Panc1 (cell line): ENCODE results near the gene EPHA8. TPM values are rescaled to one million over a fixed set of nuclear protein-coding genes. Genes with fewer than 3 reads are reported as not detected.

Source experiments
- ATAC-seq: fragments of 200-7000 bp; cut with Tn5 transposase; 2 replicates; pipeline ENCODE4 v1.9.1; 2020; ENCODE audit warnings: mild to moderate bottlenecking, moderate library complexity
- BruUV-seq: library from RNA; stranded (reverse); fragments of 400-500 nt; replicated peaks from 2 replicates; lab custom pipeline; 2021; lab: Mats Ljungman, UMichigan
- CTCF ChIA-PET: fragments of 300-600 bp; sonication (Branson Sonifier 250); formaldehyde crosslinking; loops from one replicate; lab custom pipeline; 2022; ENCODE audit warnings: antibody characterized with exemption; lab: Charles Lee
- POLR2A ChIA-PET: fragments of 300-600 bp; sonication (Branson Sonifier 250); formaldehyde crosslinking; loops from one replicate; lab custom pipeline; 2022; ENCODE audit warnings: antibody characterized with exemption; lab: Charles Lee
- DNase-seq: peaks from one replicate; pipeline ENCODE4 v3.0.0-alpha.2; 2010; ENCODE audit warnings: low read depth, low spot score
- H3K27ac ChIP-seq: 2 replicates; pipeline ENCODE4 v1.5.1; 2011; ENCODE audit warnings: mild to moderate bottlenecking, low read length, inconsistent platforms
- H3K27me3 ChIP-seq: fragments of 200-500 bp; sonication (Bioruptor generic); 2 replicates; pipeline ENCODE4 v1.6.0; 2014; ENCODE audit warnings: low read length, inconsistent platforms; ENCODE audit not compliant: control insufficient read depth, insufficient read depth
- H3K36me3 ChIP-seq: fragments of 200-500 bp; sonication (Bioruptor generic); 2 replicates; pipeline ENCODE4 v1.5.1; 2014; ENCODE audit warnings: inconsistent platforms, mild to moderate bottlenecking, low read length, moderate library complexity; ENCODE audit not compliant: control insufficient read depth, insufficient read depth
- H3K4me1 ChIP-seq: 2 replicates; pipeline ENCODE4 v1.5.1; 2011; ENCODE audit warnings: inconsistent platforms, mild to moderate bottlenecking, low read length, moderate library complexity; ENCODE audit not compliant: control insufficient read depth, insufficient read depth
- H3K4me3 ChIP-seq, 2 experiments: 2 replicates each; pipeline ENCODE4 v1.5.1; 2011 to 2012; ENCODE audit warnings: low read depth in 2 of 2, low read length in 2 of 2, mild to moderate bottlenecking in 2 of 2, inconsistent platforms in 1 of 2, moderate library complexity in 1 of 2
- H3K9me3 ChIP-seq: fragments of 200-500 bp; sonication (Bioruptor generic); 2 replicates; pipeline ENCODE4 v1.5.1; 2014; ENCODE audit warnings: low read depth, mild to moderate bottlenecking, inconsistent platforms, low read length, moderate library complexity; ENCODE audit not compliant: control insufficient read depth, insufficient read depth
- CTCF ChIP-seq: fragments of 450-650 bp; IDR thresholded peaks from 2 replicates; pipeline ENCODE4 v1.5.1; 2017; ENCODE audit warnings: mild to moderate bottlenecking
- POLR2AphosphoS5 ChIP-seq: IDR thresholded peaks from 2 replicates; pipeline ENCODE4 v1.6.1; 2012; ENCODE audit warnings: mild to moderate bottlenecking, low read depth, low read length, moderate library complexity
- REST ChIP-seq, 2 experiments: IDR thresholded peaks; 2 replicates each; pipeline ENCODE4 v1.6.1; 2011 to 2012; ENCODE audit warnings: low read depth in 2 of 2, control low read depth in 1 of 2, low read length in 1 of 2, mild to moderate bottlenecking in 1 of 2, moderate library complexity in 1 of 2; ENCODE audit not compliant: insufficient read depth in 1 of 2
- SIN3A ChIP-seq: IDR thresholded peaks from 2 replicates; pipeline ENCODE4 v1.6.1; 2012; ENCODE audit warnings: low read depth, mild to moderate bottlenecking, low read length, moderate library complexity, borderline replicate concordance; ENCODE audit not compliant: insufficient read depth
- TCF7L2 ChIP-seq: IDR thresholded peaks from 2 replicates; pipeline ENCODE4 v1.6.1; 2011; ENCODE audit warnings: mild to moderate bottlenecking, low read depth, low read length, inconsistent platforms
- in situ Hi-C: cut with HindIII; loops from 2 replicates; pipeline ENCODE4 v1.10.0; 2016; ENCODE audit warnings: low sequenced_read_pairs, low pct_unique_long_range_greater_than_20kb
- intact Hi-C: fragments of 100-400 bp; cut with micrococcal nuclease; formaldehyde crosslinking; loops from one replicate; pipeline ENCODE4 v1.10.0; 2022; ENCODE audit not compliant: unreplicated experiment
- total RNA-seq: library from RNA; stranded (reverse); gene quantifications from one replicate; pipeline ENCODE4 v1.2.1, GENCODE V29; 2021; ENCODE audit not compliant: unreplicated experiment

The EPHA8 gene
- total RNA-seq, 1 experiment from 2014 or later = not detected

GRCh38 chr1:22551591-22551990 is 11.7 kb upstream of the EPHA8 start:
- Histone ChIP-seq H3K27ac (no peak overlapping the region), H3K4me3 (no peak overlapping the region), H3K9me3 (no peaks in the 10 kb centered on the region), H3K4me1 (no peaks in the 10 kb centered on the region), H3K27me3 (peaks cover 3% of the 10 kb centered on the region; the same call in 1 of the 2 replicates), H3K36me3 (no peaks in the 10 kb centered on the region)
- intact Hi-C loops (no loop called here), in situ Hi-C loops (no loop called here)
- no peak for ATAC-seq
- BruUV-seq = no TSS peak
- TF ChIP-seq SIN3A (no peak), CTCF (no peak), POLR2AphosphoS5 (no peak), REST (IDR thresholded peaks at IDR 0.05; ENCODE audit: insufficient read depth in 1 of 2, low read depth in 2 of 2, low read length in 1 of 2) (no peak), TCF7L2 (no peak)
- no peak for DNase-seq
- POLR2A ChIA-PET = no interaction called here
- CTCF ChIA-PET = interaction anchor here (0.6 kb wide), 1 partner anchor 21 kb away, joined by 7 read pairs; no protein-coding TSS in a partner anchor

- no peaks in the 10 kb centered on the region for H3K9me3 ChIP-seq
- intact Hi-C loops (no loop called here), in situ Hi-C loops (no loop called here)
- no peak for DNase-seq
- H3K36me3 ChIP-seq = no peaks in the 10 kb centered on the region
- no peak for ATAC-seq
- POLR2A ChIA-PET = no interaction called here
- no TSS peak for BruUV-seq
- CTCF ChIA-PET = interaction anchor here (0.6 kb wide), 1 partner anchor 21 kb away, joined by 7 read pairs; no protein-coding TSS in a partner anchor
- peaks cover 2% of the 10 kb centered on the region; the same call in 1 of the 2 replicates for H3K27me3 ChIP-seq
- no peak overlapping the region for H3K27ac ChIP-seq
- no peak for TF ChIP-seq CTCF
- H3K4me1 ChIP-seq = no peaks in the 10 kb centered on the region
- H3K4me3 ChIP-seq = no peak overlapping the region
Measured at GRCh38 chr1:22552021-22552420, 11.3 kb upstream of the EPHA8 start.
